H9 (cell line): ENCODE measurements around the gene KDF1. TPM values are rescaled to one million over a fixed set of nuclear protein-coding genes. Genes with fewer than 3 reads are reported as not detected.

ENCODE experiments used
- DNase-seq: peaks from one replicate; pipeline ENCODE4 v3.0.0-alpha.2; 2017
- H2AFZ ChIP-seq: one replicate; pipeline ENCODE4 v1.6.1; 2013; ENCODE audit warnings: mild to moderate bottlenecking, low read length, control low read depth, moderate library complexity
- H2AK5ac ChIP-seq: 2 replicates; pipeline ENCODE4 v1.6.1; 2013; ENCODE audit warnings: low read length, control low read depth, mixed read lengths; ENCODE audit not compliant: insufficient read length
- H2BK120ac ChIP-seq: one replicate; pipeline ENCODE4 v1.6.1; 2013; ENCODE audit warnings: low read depth, mild to moderate bottlenecking, low read length, control low read depth, inconsistent platforms; ENCODE audit not compliant: poor library complexity, severe bottlenecking
- H2BK12ac ChIP-seq: 2 replicates; pipeline ENCODE4 v1.6.1; 2013; ENCODE audit warnings: low read length, control low read depth, mixed read lengths, low read depth; ENCODE audit not compliant: insufficient read length
- H2BK15ac ChIP-seq: 2 replicates; pipeline ENCODE4 v1.6.1; 2013; ENCODE audit warnings: low read depth, low read length, control low read depth
- H2BK20ac ChIP-seq: one replicate; pipeline ENCODE4 v1.6.1; 2013; ENCODE audit warnings: low read depth, mild to moderate bottlenecking, low read length, control low read depth, inconsistent platforms; ENCODE audit not compliant: poor library complexity, severe bottlenecking
- H2BK5ac ChIP-seq: 2 replicates; pipeline ENCODE4 v1.6.1; 2013; ENCODE audit warnings: low read length, control low read depth, mixed read lengths; ENCODE audit not compliant: insufficient read length
- H3K14ac ChIP-seq: 2 replicates; pipeline ENCODE4 v1.6.1; 2013; ENCODE audit warnings: low read length, control low read depth; ENCODE audit not compliant: insufficient read depth
- H3K18ac ChIP-seq: 2 replicates; pipeline ENCODE4 v1.6.1; 2013; ENCODE audit warnings: low read depth, mild to moderate bottlenecking, mixed read lengths, low read length, control low read depth; ENCODE audit not compliant: insufficient read length
- H3K23ac ChIP-seq: 2 replicates; pipeline ENCODE4 v1.6.1; 2013; ENCODE audit warnings: low read length, control low read depth, mixed read lengths, low read depth; ENCODE audit not compliant: insufficient read length
- H3K23me2 ChIP-seq: 2 replicates; pipeline ENCODE4 v1.6.1; 2013; ENCODE audit warnings: low read depth, mild to moderate bottlenecking, mixed read lengths, low read length, control low read depth; ENCODE audit not compliant: insufficient read length, poor library complexity, severe bottlenecking
- H3K27ac ChIP-seq: 2 replicates; pipeline ENCODE4 v1.5.1; 2013; ENCODE audit warnings: low read length, control low read depth, mixed read lengths, low read depth; ENCODE audit not compliant: insufficient read length
- H3K27me3 ChIP-seq: 2 replicates; pipeline ENCODE4 v1.6.1; 2013; ENCODE audit warnings: low read length, control low read depth, inconsistent platforms; ENCODE audit not compliant: insufficient read depth
- H3K4ac ChIP-seq: 2 replicates; pipeline ENCODE4 v1.6.1; 2013; ENCODE audit warnings: low read depth, mild to moderate bottlenecking, control low read depth, inconsistent platforms, low read length, moderate library complexity
- H3K4me1 ChIP-seq: 2 replicates; pipeline ENCODE4 v1.6.1; 2013; ENCODE audit warnings: low read length, control low read depth, inconsistent platforms; ENCODE audit not compliant: insufficient read depth
- H3K4me2 ChIP-seq: 2 replicates; pipeline ENCODE4 v1.6.1; 2013; ENCODE audit warnings: low read length, control low read depth, mixed read lengths; ENCODE audit not compliant: insufficient read length, insufficient read depth
- H3K56ac ChIP-seq: 2 replicates; pipeline ENCODE4 v1.6.1; 2013; ENCODE audit warnings: low read depth, mild to moderate bottlenecking, mixed read lengths, low read length, control low read depth; ENCODE audit not compliant: insufficient read length
- H3K79me1 ChIP-seq: 2 replicates; pipeline ENCODE4 v1.6.1; 2013; ENCODE audit warnings: low read depth, mild to moderate bottlenecking, moderate library complexity, low read length, control low read depth, inconsistent platforms; ENCODE audit not compliant: insufficient read depth, poor library complexity, severe bottlenecking
- H3K79me2 ChIP-seq: 2 replicates; pipeline ENCODE4 v1.6.1; 2013; ENCODE audit warnings: low read length, control low read depth, inconsistent platforms; ENCODE audit not compliant: insufficient read depth
- H3K9ac ChIP-seq: 2 replicates; pipeline ENCODE4 v1.6.1; 2013; ENCODE audit warnings: low read length, control low read depth, mixed read lengths; ENCODE audit not compliant: insufficient read length; ENCODE audit errors: extremely low read depth
- H3K9me3 ChIP-seq: one replicate; pipeline ENCODE4 v1.6.1; 2013; ENCODE audit warnings: low read depth, low read length, inconsistent platforms; ENCODE audit not compliant: control insufficient read depth
- H3T11ph ChIP-seq: one replicate; pipeline ENCODE4 v1.6.1; 2013; ENCODE audit warnings: mild to moderate bottlenecking, low read length, control low read depth, inconsistent platforms
- H4K20me1 ChIP-seq: one replicate; pipeline ENCODE4 v1.6.1; 2013; ENCODE audit not compliant: control insufficient read depth, insufficient read length, insufficient read depth
- H4K5ac ChIP-seq: 2 replicates; pipeline ENCODE4 v1.6.1; 2013; ENCODE audit warnings: low read depth, mild to moderate bottlenecking, mixed read lengths, low read length, control low read depth; ENCODE audit not compliant: insufficient read length
- H4K8ac ChIP-seq: replicated peaks from 2 replicates; pipeline ENCODE4 v1.6.1; 2013; ENCODE audit warnings: low read length, control low read depth, mixed read lengths, low read depth; ENCODE audit not compliant: insufficient read length
- H4K91ac ChIP-seq: 2 replicates; pipeline ENCODE4 v1.6.1; 2013; ENCODE audit warnings: low read depth, mild to moderate bottlenecking, moderate library complexity, mixed read lengths, low read length, control low read depth; ENCODE audit not compliant: insufficient read length
- H3K27ac Mint-ChIP-seq, 3 experiments: 2 replicates in 2 of 3; 3 replicates in 1 of 3; pipeline ENCODE4 v1.8.0; 2020 to 2021; ENCODE audit warnings: mixed read lengths in 3 of 3, mild to moderate bottlenecking in 1 of 3, moderate library complexity in 1 of 3
- H3K27me3 Mint-ChIP-seq: 2 replicates; pipeline ENCODE4 v1.8.0; 2021; ENCODE audit warnings: low read depth, mild to moderate bottlenecking, moderate library complexity, mixed read lengths
- H3K36me3 Mint-ChIP-seq, 3 experiments: 2 replicates in 2 of 3; 3 replicates in 1 of 3; pipeline ENCODE4 v1.8.0; 2020 to 2021; ENCODE audit warnings: low read depth in 3 of 3, mixed read lengths in 3 of 3; ENCODE audit not compliant: insufficient read depth in 1 of 3
- H3K4me1 Mint-ChIP-seq, 2 experiments: 2 replicates each; pipeline ENCODE4 v1.8.0; 2020; ENCODE audit warnings: mixed read lengths in 2 of 2
- H3K4me3 Mint-ChIP-seq, 2 experiments: 2 replicates in 1 of 2; 3 replicates in 1 of 2; pipeline ENCODE4 v1.8.0; 2020 to 2021; ENCODE audit warnings: mild to moderate bottlenecking in 2 of 2, mixed read lengths in 2 of 2, moderate library complexity in 1 of 2
- H3K9me3 Mint-ChIP-seq, 2 experiments: 2 replicates in 1 of 2; 3 replicates in 1 of 2; pipeline ENCODE4 v1.8.0; 2020; ENCODE audit warnings: mild to moderate bottlenecking in 2 of 2, mixed read lengths in 2 of 2, moderate library complexity in 1 of 2
- CTCF ChIP-seq: fragments of 200-600 bp; sonication (generic); conservative IDR thresholded peaks from 3 replicates; pipeline ENCODE4 v1.8.0; 2021; ENCODE audit warnings: antibody characterized with exemption, mild to moderate bottlenecking
- WGBS: extraction: QIAGEN DNeasy Blood & Tissue Kit; methylation state at CpG from one replicate; pipeline ENCODE4 v1.1.7; 2013; ENCODE audit warnings: missing lambda C conversion rate, low lambda C conversion rate, mixed read lengths; ENCODE audit not compliant: insufficient read length; ENCODE audit errors: extremely low coverage; 5-methylcytosine and 5-hydroxymethylcytosine counted together
- total RNA-seq: library from RNA; stranded (reverse); gene quantifications from 2 replicates; pipeline ENCODE4 v1.2.1, GENCODE V29; 2021

The KDF1 gene
- total RNA-seq, 1 experiment from 2014 or later, result 17.6 TPM

GRCh38 chr1:26913389-26913753 is 46.9 kb downstream of the KDF1 start:
- no peak overlapping the region for H3K18ac ChIP-seq
- Mint-ChIP-seq H3K27me3 (peaks cover 8% of the 10 kb centered on the region), H3K4me1 (no peaks in the 10 kb centered on the region), H3K27ac (no peak overlapping the region), H3K4me3 (no peak overlapping the region), H3K9me3 (no peaks in the 10 kb centered on the region), H3K36me3 (no peaks in the 10 kb centered on the region)
- no peak for TF ChIP-seq CTCF
- no peak overlapping the region for H3K14ac ChIP-seq
- no peak for DNase-seq
- no peak overlapping the region for H2AFZ ChIP-seq
- no peak overlapping the region for H3K9ac ChIP-seq
- no peaks in the 10 kb centered on the region for H3K9me3 ChIP-seq
- H4K20me1 ChIP-seq, result no peaks in the 10 kb centered on the region
- H4K5ac ChIP-seq, result no peak overlapping the region
- H3K79me1 ChIP-seq, result no peaks in the 10 kb centered on the region
- no peak overlapping the region for H2BK120ac ChIP-seq
- H4K91ac ChIP-seq, result no peak overlapping the region
- H2BK5ac ChIP-seq, result no peak overlapping the region
- peaks cover 3% of the 10 kb centered on the region for H3K23me2 ChIP-seq
- no CpG with 5 or more reads among the region's 5 CpGs for WGBS
- H3K4ac ChIP-seq, result no peak overlapping the region
- H3K56ac ChIP-seq, result no peak overlapping the region
- no peak overlapping the region for H2BK15ac ChIP-seq
- no peak overlapping the region for H3T11ph ChIP-seq
- H2BK20ac ChIP-seq, result no peak overlapping the region
- no peak overlapping the region for H3K4me2 ChIP-seq
- H2BK12ac ChIP-seq, result no peak overlapping the region
- H2AK5ac ChIP-seq, result no peak overlapping the region
- H3K4me1 ChIP-seq, result no peaks in the 10 kb centered on the region
- no peaks in the 10 kb centered on the region for H3K79me2 ChIP-seq
- H4K8ac ChIP-seq, result no peak overlapping the region
- no peaks in the 10 kb centered on the region for H3K27me3 ChIP-seq
- H3K27ac ChIP-seq, result no peak overlapping the region
- no peak overlapping the region for H3K23ac ChIP-seq
